GM19328 (cell line): ENCODE measurements around the gene PARS2.

Source experiments
- ATAC-seq: cut with Tn5 transposase; IDR thresholded peaks from one replicate; pipeline ENCODE4 v1.9.1; 2021; ENCODE audit warnings: mild to moderate bottlenecking, moderate library complexity; ENCODE audit not compliant: unreplicated experiment

PARS2 gene

GRCh38 chr1:54742282-54742681 lies 22.0 kb downstream of the PARS2 start:
- ATAC-seq: no peak

GRCh38 chr1:54741531-54741930 lies 22.8 kb downstream of the PARS2 start:
- ATAC-seq: no peak

GRCh38 chr1:54738244-54738643 lies 26.1 kb downstream of the PARS2 start:
- ATAC-seq: no peak

GRCh38 chr1:54736685-54737084 lies 27.6 kb downstream of the PARS2 start:
- no peak for ATAC-seq

GRCh38 chr1:54728027-54728426 lies 36.3 kb downstream of the PARS2 start:
- ATAC-seq: no peak

- no peak for ATAC-seq
Measured at GRCh38 chr1:54724771-54725170, 39.6 kb downstream of the PARS2 start.

- ATAC-seq: no peak
Measured at GRCh38 chr1:54723985-54724384, 40.3 kb downstream of the PARS2 start.

- no peak for ATAC-seq
Measured at GRCh38 chr1:54721719-54722118, 42.6 kb downstream of the PARS2 start.

- no peak for ATAC-seq
Measured at GRCh38 chr1:54716299-54717047, 47.9 kb downstream of the PARS2 start.

GRCh38 chr1:54715493-54716298 lies 48.6 kb downstream of the PARS2 start, which contains the start of gene TTC4:
Gene TTC4, plus strand, starts transcription at chr1:54715861. Its CDS starts 48 bp downstream, at chr1:54715909.
- peak; percentile 91 for ATAC-seq

GRCh38 chr1:54714881-54715492 lies 49.3 kb downstream of the PARS2 start:
- ATAC-seq: no peak

GRCh38 chr1:54711536-54711935 lies 52.8 kb downstream of the PARS2 start:
- ATAC-seq: no peak

GRCh38 chr1:54710841-54711240 lies 53.5 kb downstream of the PARS2 start:
- ATAC-seq: no peak

- ATAC-seq: no peak
Measured at GRCh38 chr1:54710434-54710833, 53.9 kb downstream of the PARS2 start.

GRCh38 chr1:54709547-54710292 lies 54.6 kb downstream of the PARS2 start:
- ATAC-seq: no peak

- ATAC-seq: no peak
Measured at GRCh38 chr1:54708385-54708784, 55.9 kb downstream of the PARS2 start.
